A549 (cell line): Measurements from ENCODE around the gene BEX2. TPM values are rescaled to one million over a fixed set of nuclear protein-coding genes. Genes with fewer than 3 reads are reported as not detected.

Source experiments
- ATAC-seq, 2 experiments: fragments of 200-7000 bp in 1 of 2; fragments of >200 bp in 1 of 2; cut with Nextera tagmentation in 1 of 2; cut with Tn5 transposase in 1 of 2; 3 replicates each; pipeline versions ENCODE4 v1.8.0 to v1.9.1; 2018 to 2020; ENCODE audit warnings: mild to moderate bottlenecking in 1 of 2, moderate library complexity in 1 of 2
- CTCF ChIA-PET: fragments of 300-600 bp; sonication (Branson Sonifier 250); formaldehyde crosslinking; extraction: SDS; loops from one replicate; lab custom pipeline; 2021; ENCODE audit warnings: antibody characterized with exemption, inconsistent platforms; lab: Yijun Ruan, JAX
- POLR2A ChIA-PET: fragments of 350-600 bp; formaldehyde crosslinking; extraction: SDS; loops from one replicate; lab custom pipeline; 2021; ENCODE audit warnings: antibody characterized with exemption, inconsistent platforms; lab: Yijun Ruan, JAX
- DNase-seq, 2 experiments: peaks; one replicate each; pipeline versions ENCODE4 v3.0.0 to v3.0.0-alpha.2; 2011 to 2016; ENCODE audit warnings: low read depth in 1 of 2, low spot score in 1 of 2
- FAIRE-seq: peaks from 2 replicates; lab custom pipeline; 2011; peaks lifted over from hg19 to GRCh38; lab: Jason Lieb, UNC
- H3K27ac ChIP-seq, 2 experiments: fragments of >200 bp; sonication (Bioruptor Twin); formaldehyde crosslinking; 3 replicates each; pipeline ENCODE4 v1.5.1; 2016 to 2017
- H3K4me1 ChIP-seq: fragments of >200 bp; sonication (Bioruptor Twin); formaldehyde crosslinking; 3 replicates; pipeline ENCODE4 v1.6.1; 2016
- H3K4me2 ChIP-seq: fragments of >200 bp; sonication (Bioruptor Twin); formaldehyde crosslinking; 3 replicates; pipeline ENCODE4 v1.6.1; 2016
- H3K4me3 ChIP-seq: fragments of >200 bp; sonication (Bioruptor Twin); formaldehyde crosslinking; 3 replicates; pipeline ENCODE4 v1.5.1; 2016
- H3K9me3 ChIP-seq: fragments of >200 bp; sonication (Bioruptor Twin); formaldehyde crosslinking; 3 replicates; pipeline ENCODE4 v1.6.1; 2016
- CBX2 ChIP-seq: fragments of 200-600 bp; sonication (generic); IDR thresholded peaks from 2 replicates; pipeline ENCODE4 v1.6.1; 2016; ENCODE audit warnings: low read depth, mild to moderate bottlenecking, borderline replicate concordance
- CEBPB ChIP-seq, 2 experiments: fragments of >200 bp in 1 of 2; sonication (Bioruptor Twin) in 1 of 2; formaldehyde crosslinking in 1 of 2; IDR thresholded peaks; 2 replicates each; pipeline ENCODE4 v1.6.1; 2012 to 2016
- CTCF ChIP-seq: fragments of >200 bp; sonication (Bioruptor Twin); formaldehyde crosslinking; IDR thresholded peaks from 3 replicates; pipeline ENCODE4 v1.5.1; 2016
- GATA3 ChIP-seq: IDR thresholded peaks from 2 replicates; pipeline ENCODE4 v1.6.1; 2012; ENCODE audit warnings: borderline replicate concordance
- HES2 ChIP-seq: fragments of >200 bp; sonication (Bioruptor Twin); formaldehyde crosslinking; IDR thresholded peaks from 2 replicates; pipeline ENCODE4 v1.6.1; 2016
- HOXA7 ChIP-seq: fragments of 250-450 bp; sonication (Bioruptor Pico); IDR thresholded peaks from 2 replicates; pipeline ENCODE4 v1.5.0; 2020; ENCODE audit warnings: mild to moderate bottlenecking, moderate library complexity
- MAZ ChIP-seq: fragments of 150-350 bp; IDR thresholded peaks from 2 replicates; pipeline ENCODE4 v1.6.1; 2014; ENCODE audit warnings: antibody characterized with exemption, low read depth, low read length, borderline replicate concordance
- NFE2L2 ChIP-seq: fragments of 150-350 bp; conservative IDR thresholded peaks from 2 replicates; pipeline ENCODE4 v1.6.1; 2014; ENCODE audit warnings: low read length
- NR3C1 ChIP-seq: fragments of >200 bp; sonication (Bioruptor Twin); formaldehyde crosslinking; IDR thresholded peaks from 3 replicates; pipeline ENCODE4 v1.6.1; 2017
- PBX3 ChIP-seq: IDR thresholded peaks from 2 replicates; pipeline ENCODE4 v1.6.1; 2012
- PHF8 ChIP-seq: fragments of 200-600 bp; sonication (generic); IDR thresholded peaks from 2 replicates; pipeline ENCODE4 v1.6.1; 2016; ENCODE audit warnings: low read depth, mild to moderate bottlenecking, antibody characterized with exemption, moderate library complexity, borderline replicate concordance
- RAD21 ChIP-seq, 2 experiments: fragments of >200 bp in 1 of 2; sonication (Bioruptor Twin) in 1 of 2; formaldehyde crosslinking in 1 of 2; IDR thresholded peaks in 1 of 2; conservative IDR thresholded peaks in 1 of 2; 2 replicates in 1 of 2; 3 replicates in 1 of 2; pipeline ENCODE4 v1.6.1; 2012 to 2018; ENCODE audit warnings: inconsistent platforms in 1 of 2
- REST ChIP-seq: fragments of 200-600 bp; sonication (generic); IDR thresholded peaks from 2 replicates; pipeline ENCODE4 v1.6.1; 2016; ENCODE audit warnings: antibody characterized with exemption, mild to moderate bottlenecking, moderate library complexity
- SMC3 ChIP-seq: fragments of >200 bp; sonication (Bioruptor Twin); formaldehyde crosslinking; IDR thresholded peaks from 3 replicates; pipeline ENCODE4 v1.6.1; 2018; ENCODE audit warnings: inconsistent platforms
- SREBF2 ChIP-seq: fragments of 450-650 bp; IDR thresholded peaks from 2 replicates; pipeline ENCODE4 v1.6.1; 2014; ENCODE audit warnings: mild to moderate bottlenecking, moderate library complexity
- TFCP2L1 ChIP-seq: fragments of 250-450 bp; sonication (Bioruptor Pico); IDR thresholded peaks from 2 replicates; pipeline ENCODE4 v1.5.0; 2021; ENCODE audit warnings: mild to moderate bottlenecking
- USF2 ChIP-seq: fragments of 450-650 bp; IDR thresholded peaks from 2 replicates; pipeline ENCODE4 v1.6.1; 2014; ENCODE audit warnings: antibody characterized with exemption
- WGBS: methylation state at CpG from one replicate; pipeline ENCODE4 v1.1.6; 2017; ENCODE audit errors: missing lambda C conversion rate; 5-methylcytosine and 5-hydroxymethylcytosine counted together
- polyA plus RNA-seq, 4 experiments: library from polyadenylated mRNA; depleted of rRNA in 3 of 4; stranded (reverse); fragments of >200 nt; fragmentation: RNase III in 1 of 4; extraction: RNeasy Plus Mini Kit Qiagen cat#74134 plus additional on column Dnase treatment in 1 of 4; gene quantifications; 2 replicates in 3 of 4; 3 replicates in 1 of 4; pipeline ENCODE4 v1.2.3, GENCODE V29; 2011 to 2017

BEX2 gene
- polyA plus RNA-seq, 2 of the 4 experiments (the other 2 are of a cell fraction): 3.2 to 19.8 TPM

GRCh38 chrX:103347682-103348397 lies 37.0 kb upstream of the BEX2 start:
- ChIA-PET POLR2A (no interaction called here), CTCF (interaction anchor here (3.2 kb wide), 1 partner anchor 116 kb away, joined by 19 read pairs; no protein-coding TSS in a partner anchor)
- WGBS: 74% methylated on average over 29 of the region's 29 CpGs
- Histone ChIP-seq H3K9me3 (no peaks in the 10 kb centered on the region), H3K4me1 (no peaks in the 10 kb centered on the region), H3K4me3 (no peak overlapping the region), H3K27ac (no peak overlapping the region), H3K4me2 (no peak overlapping the region)
- DNase-seq (no peak), FAIRE-seq (no peak), ATAC-seq (no peak)
- TF ChIP-seq NR3C1: no peak
- no peak for TF ChIP-seq SREBF2
- TF ChIP-seq HOXA7 (CRISPR knock-in tag): no peak
- no peak for TF ChIP-seq PHF8
- TF ChIP-seq HES2: no peak
- no peak for TF ChIP-seq NFE2L2
- no peak for TF ChIP-seq USF2

GRCh38 chrX:103344606-103345005 lies 33.8 kb upstream of the BEX2 start:
- FAIRE-seq: no peak
- no peak for TF ChIP-seq MAZ
- no peak for TF ChIP-seq CBX2
- H3K4me3 ChIP-seq: no peak overlapping the region
- H3K4me2 ChIP-seq: no peak overlapping the region
- no peak for DNase-seq
- ATAC-seq: no peak
- H3K4me1 ChIP-seq: no peaks in the 10 kb centered on the region
- ChIA-PET CTCF (no interaction called here), POLR2A (no interaction called here)
- H3K27ac ChIP-seq: no peak overlapping the region
- WGBS: 63% methylated on average over 2 of the region's 2 CpGs
- no peaks in the 10 kb centered on the region for H3K9me3 ChIP-seq

GRCh38 chrX:103343105-103343504 lies 32.3 kb upstream of the BEX2 start:
- POLR2A ChIA-PET: no interaction called here
- WGBS: 2% methylated on average over 2 of the region's 2 CpGs
- TF ChIP-seq SMC3 (peak; percentile 81), TFCP2L1 (CRISPR knock-in tag) (no peak), RAD21 (conservative IDR thresholded peaks at IDR 0.05 in 1 of 2, IDR thresholded peaks at IDR 0.05 in 1 of 2) (peak; percentile 69 to 70), REST (no peak), CTCF (peak; percentile 71), PBX3 (no peak), CEBPB (IDR thresholded peaks at IDR 0.05) (no peak), GATA3 (no peak)
- CTCF ChIA-PET: interaction anchor here (0.6 to 4.6 kb wide), 13 partner anchors 9 to 145 kb away, joined by 3 to 54 read pairs (median 4); partner anchors contain the start of genes BEX3, TCEAL5 and TCEAL9
- ATAC-seq (peak in 1 of 2 experiments; percentile 79; a peak in 3 of 6 replicates), FAIRE-seq (peak; percentile 78), DNase-seq (peak; percentile 29 to 41)
- Histone ChIP-seq H3K4me1 (no peaks in the 10 kb centered on the region), H3K4me2 (peak overlapping the region; percentile 53), H3K4me3 (no peak overlapping the region), H3K27ac (no peak overlapping the region), H3K9me3 (no peaks in the 10 kb centered on the region)
